HG03460 (cell line): ENCODE data around the gene CUEDC1.

Experiments
- ATAC-seq: cut with Tn5 transposase; IDR thresholded peaks from one replicate; pipeline ENCODE4 v1.9.1; 2021; ENCODE audit not compliant: unreplicated experiment

CUEDC1 gene

GRCh38 chr17:57955183-57955931 lies at the start of gene CUEDC1:
Gene CUEDC1, minus strand, starts transcription at chr17:57955412. Its CDS starts 69,848 bp downstream, at chr17:57885564.
- ATAC-seq: no peak

- ATAC-seq: no peak
Observed at GRCh38 chr17:58004060-58004459, 48.8 kb upstream of the CUEDC1 start.

DNA sequence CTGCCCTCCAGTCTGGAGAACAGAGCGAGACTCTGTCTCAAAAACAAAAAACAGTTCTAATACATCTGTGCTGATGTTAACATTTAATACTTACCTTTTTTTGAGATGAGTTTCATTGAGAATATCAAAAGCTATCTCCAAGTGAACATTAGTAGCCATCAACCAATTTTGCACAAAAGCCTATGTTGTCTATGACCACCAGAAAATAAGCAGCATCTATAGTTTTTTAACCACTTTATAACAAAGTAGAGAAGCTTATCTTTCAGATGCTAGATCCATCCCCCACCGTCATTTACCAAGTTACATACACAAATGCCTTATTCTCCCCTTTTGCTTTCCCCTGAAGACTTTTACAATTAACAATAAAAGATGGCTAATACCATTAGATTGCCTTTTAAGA lies 47.8 kb upstream of the CUEDC1 start:
- no peak for ATAC-seq

DNA sequence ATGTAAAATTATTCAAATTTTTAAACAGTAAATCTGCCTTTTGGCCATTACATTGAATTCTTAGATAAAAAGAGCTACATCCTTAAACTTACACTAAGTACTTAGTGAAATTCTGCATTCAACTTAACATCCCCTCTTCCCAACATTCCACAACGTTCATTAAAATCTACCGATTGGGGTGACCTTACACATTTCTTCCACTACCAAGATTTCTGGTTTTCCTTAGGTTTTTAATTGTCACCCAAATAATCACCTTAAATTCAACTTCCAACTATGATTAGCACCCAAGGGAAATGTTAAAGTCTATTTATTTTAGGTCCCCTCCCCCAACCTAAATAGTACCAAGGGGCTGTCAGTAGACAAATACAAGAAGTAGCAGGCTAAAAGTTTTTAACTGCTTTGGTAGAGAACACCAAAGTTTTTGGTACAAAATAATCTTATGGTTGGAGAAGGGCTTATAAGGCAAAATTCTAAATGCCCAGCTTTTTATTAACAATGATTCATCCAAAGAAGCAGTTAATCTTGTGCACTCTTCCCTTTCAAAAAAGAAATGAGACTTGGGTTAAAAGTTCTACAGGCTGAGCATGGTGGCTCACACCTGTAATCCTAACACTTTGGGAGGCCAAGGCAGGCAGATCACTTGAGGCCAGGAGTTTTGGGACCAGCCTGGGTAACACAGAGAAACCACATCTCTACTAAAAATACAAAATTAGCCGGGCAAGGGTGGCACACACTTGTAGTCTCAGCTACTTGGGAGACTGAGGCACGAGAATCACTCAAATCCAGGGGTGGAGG lies 47.1 kb upstream of the CUEDC1 start:
- no peak for ATAC-seq

- no peak for ATAC-seq
Observed at GRCh38 chr17:58001461-58002124, 46.4 kb upstream of the CUEDC1 start.

GRCh38 chr17:57999496-58000017 lies 44.3 kb upstream of the CUEDC1 start:
- ATAC-seq: no peak

GRCh38 chr17:57999010-57999495 lies 43.8 kb upstream of the CUEDC1 start:
- no peak for ATAC-seq

DNA sequence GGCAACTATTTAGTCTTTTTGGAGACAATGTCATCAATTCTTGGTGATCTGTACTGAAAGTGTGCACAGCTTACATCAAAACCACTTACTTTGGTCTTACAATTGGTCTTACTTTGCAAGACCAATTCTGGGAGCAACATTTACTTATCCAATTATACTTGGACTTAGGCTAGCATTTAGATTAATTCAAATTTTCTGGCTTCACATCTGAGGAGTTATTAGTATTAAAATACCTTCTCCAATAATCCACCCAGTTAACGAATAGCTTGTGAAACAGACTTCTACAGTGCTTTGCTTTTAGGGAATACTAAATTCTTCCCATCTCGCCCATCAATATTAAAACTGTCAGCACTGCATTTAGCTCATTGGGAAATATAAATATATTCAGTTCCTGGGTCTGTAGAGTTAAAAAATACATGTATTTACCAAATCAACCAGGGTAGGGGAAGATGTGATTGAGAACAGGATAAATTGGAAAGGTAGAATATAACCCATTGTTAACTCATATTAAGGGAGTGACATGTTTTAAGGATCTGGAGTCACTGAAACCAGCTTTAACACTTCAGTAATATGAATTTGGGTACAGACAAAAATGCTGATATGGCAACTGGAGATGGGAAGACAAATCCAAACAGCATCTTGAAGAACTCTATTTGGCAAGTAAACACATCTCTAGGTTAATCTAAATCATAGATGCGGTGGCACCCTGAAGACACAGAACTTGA lies 42.0 kb upstream of the CUEDC1 start:
- no peak for ATAC-seq

GRCh38 chr17:57995076-57995956 lies 40.1 kb upstream of the CUEDC1 start:
- no peak for ATAC-seq

GRCh38 chr17:57994436-57994835 lies 39.2 kb upstream of the CUEDC1 start:
- no peak for ATAC-seq

GRCh38 chr17:57993471-57994365 lies 38.5 kb upstream of the CUEDC1 start:
- ATAC-seq: no peak

GRCh38 chr17:57991537-57991936 lies 36.3 kb upstream of the CUEDC1 start:
- no peak for ATAC-seq

- no peak for ATAC-seq
Observed at GRCh38 chr17:57990037-57990436, 34.8 kb upstream of the CUEDC1 start.

DNA sequence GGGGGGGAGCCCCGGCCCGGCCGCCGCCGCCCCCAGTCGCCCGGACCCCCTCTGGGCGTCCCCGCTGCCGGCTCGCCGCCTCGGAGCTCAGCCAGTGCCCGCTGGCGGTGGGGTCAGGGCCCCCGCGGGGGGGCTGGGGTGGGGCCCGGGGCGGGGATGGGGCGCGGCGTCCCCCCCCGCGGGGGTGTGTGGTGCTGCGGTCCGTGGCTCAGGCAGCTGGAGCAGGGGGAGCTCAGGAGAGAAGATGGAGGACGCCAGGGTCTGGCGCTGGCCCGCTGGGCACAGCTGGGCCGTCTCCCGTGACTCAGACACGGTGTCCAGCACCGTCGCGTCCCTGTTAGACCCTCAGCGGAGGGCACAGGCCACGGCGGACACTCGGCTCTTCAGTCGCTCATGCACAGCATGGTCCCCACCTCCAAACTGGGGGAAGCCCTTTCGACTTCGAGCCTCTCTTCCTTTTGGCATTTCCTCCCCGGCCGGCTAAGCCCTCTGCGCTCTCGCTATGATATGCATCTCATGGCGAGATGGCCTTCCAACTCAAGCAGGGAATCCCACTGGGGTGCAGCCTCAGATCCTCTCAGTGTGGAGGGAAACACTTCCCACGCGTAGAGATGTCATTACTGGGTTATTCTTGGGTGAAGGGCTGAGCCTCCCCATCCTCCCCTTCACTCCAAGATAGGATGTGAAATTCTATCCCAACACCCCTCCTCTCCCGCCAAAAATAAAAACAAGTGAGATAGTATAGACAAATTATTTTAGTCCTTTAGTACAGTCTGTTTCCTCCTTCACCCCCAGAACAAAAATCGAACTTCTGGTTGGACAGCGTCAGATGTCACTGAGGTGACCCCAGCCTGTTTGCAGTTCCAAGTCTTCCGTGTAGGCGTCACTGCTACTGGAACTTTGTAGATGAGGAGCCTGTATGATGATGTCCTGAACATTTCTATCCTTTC lies 33.4 kb upstream of the CUEDC1 start:
- ATAC-seq: peak; percentile 73

DNA sequence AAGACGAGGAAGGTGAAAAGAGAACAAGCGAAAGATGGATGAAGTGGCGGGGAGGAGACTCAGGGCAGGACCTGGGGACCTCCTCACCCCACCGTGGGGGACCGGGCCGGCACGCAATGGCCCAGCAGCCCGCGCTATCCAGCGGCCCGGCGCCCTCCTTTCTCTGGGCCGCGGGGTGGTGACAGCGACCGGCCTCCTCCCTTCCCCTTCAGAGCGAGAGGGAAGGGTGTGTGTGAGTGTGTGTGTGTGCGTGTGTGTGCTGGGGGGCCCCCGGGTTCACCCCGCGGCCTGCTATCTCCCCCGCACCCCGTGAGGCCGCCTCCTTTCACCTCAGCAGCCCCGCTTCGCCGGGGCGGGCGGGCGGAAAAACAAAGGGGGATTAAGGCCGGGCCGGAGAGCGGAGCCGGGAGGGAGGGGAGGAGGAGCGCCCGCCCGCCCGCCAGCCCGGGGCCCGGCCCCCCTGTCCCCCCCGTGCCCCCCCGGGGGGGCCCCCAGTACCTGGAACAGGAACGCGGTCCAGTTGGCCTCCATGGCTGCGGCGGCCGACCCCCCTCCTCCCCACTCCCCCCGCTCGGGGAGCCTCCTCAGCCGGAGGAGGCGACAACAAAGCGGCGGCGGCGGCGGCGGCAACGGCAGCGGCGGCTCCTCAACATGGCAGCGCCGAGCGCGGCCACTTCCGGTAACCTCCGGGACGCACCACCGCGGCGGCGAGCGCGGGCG lies 32.5 kb upstream of the CUEDC1 start, which contains the start of gene VEZF1:
TSS of gene VEZF1 (minus strand) at position 674 of the 720 bp plus-strand sequence. CDS start at position 531, 143 bp downstream.
- ATAC-seq: peak; percentile 66

- ATAC-seq: peak; percentile 3
Observed at GRCh38 chr17:57986841-57987580, 31.8 kb upstream of the CUEDC1 start.
